Measurements from ENCODE around the gene ITPA.

Gene ITPA

GRCh38 chr20:3209257-3209945 lies at the start of gene ITPA:
ITPA (plus strand) TSS chr20:3209498; CDS start chr20:3209552, 54 bp downstream.
- peak; percentile 71 for DNase-seq

- DNase-seq, result no peak
Observed at GRCh38 chr20:3160418-3160817, 48.9 kb upstream of the ITPA start.

DNA sequence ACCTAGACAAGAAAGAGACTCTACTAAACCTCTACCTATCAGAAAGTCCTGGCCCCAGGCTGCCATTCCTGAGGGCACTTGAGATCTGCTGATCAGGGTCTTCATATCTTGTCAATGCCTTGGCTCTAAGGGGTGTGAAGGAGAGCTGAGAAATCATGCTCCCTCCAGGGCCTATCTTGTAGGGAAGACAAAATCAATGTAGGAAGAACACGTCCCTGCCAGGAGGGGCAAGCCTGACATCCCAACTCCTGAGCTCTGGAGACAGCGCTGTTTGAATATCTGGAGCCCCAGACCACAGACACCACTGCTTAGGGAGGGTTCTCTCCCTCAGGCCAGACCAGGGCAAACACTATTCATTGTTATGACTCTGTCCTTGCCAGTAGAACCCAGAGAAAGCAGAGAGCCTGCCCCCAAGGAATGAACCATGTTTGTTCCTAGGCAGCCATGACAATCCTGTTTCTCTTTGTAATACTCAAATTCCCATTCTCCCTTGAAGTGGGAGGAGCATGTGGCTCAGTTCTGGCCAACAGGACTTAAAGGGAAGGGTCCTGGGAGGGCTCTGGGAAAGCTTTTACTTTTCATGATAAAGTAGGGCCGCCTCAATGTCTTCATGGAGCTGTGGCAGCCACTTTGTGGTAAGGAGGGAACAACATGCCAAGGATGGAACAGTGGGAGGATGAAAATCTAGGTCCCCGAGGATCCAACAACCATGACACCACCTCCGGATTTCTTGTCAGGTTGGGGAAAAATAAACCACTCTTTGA lies 47.8 kb upstream of the ITPA start:
- DNase-seq, result no peak

GRCh38 chr20:3162080-3162611 lies 47.2 kb upstream of the ITPA start:
- DNase-seq, result no peak

GRCh38 chr20:3163099-3164042 lies 45.9 kb upstream of the ITPA start:
- DNase-seq, result no peak

GRCh38 chr20:3164043-3164762 lies 45.1 kb upstream of the ITPA start:
- DNase-seq, result no peak

DNA sequence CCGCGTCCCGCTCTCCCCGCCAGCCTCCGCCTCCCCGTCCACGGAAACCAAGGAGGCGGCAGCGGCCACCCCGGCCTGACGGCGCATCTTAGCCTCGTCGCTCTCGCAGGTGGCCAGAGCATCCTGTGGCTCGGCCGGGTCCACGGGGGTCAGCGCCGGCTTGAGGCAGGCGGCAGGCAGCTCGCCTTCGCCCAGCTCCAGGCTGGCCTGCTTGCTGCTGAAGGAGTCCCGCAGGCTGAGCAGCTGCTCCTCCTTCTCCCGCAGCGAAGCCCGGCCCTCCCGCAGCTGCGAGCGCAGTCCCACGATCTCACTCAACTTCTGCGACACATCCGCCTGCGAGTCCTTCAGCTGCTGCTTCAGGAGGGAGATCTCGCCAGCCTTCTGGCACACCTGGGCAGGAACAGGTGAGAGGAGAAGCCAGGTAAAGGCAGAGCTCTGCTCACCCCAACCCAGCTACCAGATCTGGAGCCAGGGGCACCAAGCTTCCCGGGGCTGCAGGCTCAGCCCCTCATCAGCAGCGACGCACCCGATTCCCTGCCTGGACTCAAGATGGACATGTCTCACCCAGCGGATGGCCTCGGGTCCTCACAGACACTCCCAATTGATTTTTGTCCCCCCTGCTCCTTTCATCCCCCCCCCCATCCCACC lies 44.4 kb upstream of the ITPA start:
- DNase-seq, result no peak

DNA sequence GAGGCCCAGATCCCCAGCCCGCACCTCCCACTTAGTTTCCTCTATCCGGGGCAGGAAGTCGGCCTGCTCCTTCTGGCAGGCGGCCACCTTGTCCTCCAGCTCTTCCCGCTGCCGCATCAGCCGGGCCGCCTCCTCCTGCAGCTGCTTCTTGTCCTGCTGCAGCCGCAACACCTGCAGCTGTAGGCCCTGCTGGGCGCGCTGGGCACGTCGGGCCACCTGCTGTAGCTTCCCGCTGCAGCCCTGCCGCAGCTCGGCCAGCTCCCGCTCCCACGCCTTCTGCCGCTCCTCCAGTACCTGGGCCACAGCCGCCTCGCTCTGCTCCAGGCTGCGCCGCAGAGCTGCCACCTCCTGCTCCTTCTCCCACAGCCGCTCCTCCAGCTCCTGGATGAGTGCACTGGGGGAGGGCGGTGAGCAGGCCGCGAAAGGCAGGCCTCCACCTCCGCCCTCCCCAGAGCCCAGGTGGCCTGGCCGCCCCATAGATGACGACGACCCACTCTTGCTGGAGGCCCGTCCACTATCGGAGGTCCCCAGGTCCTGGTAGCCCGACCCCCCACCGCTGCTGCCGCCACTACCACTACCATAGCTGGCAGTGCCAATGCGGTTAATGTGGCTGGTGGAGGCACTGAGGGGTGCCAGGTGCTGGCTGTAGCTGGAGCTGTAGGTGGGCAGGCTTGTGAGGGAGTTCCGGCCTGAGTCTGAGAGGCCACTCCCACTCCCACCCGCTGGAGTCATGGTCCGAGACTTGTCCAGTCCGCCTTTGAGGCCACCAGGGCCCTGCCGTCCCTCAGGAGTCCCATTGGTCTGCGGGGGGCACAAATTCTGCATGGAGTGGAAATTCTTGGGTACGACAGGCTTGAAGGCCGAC lies 43.6 kb upstream of the ITPA start:
- no peak for DNase-seq

GRCh38 chr20:3166338-3166912 lies 42.9 kb upstream of the ITPA start:
- no peak for DNase-seq

DNA sequence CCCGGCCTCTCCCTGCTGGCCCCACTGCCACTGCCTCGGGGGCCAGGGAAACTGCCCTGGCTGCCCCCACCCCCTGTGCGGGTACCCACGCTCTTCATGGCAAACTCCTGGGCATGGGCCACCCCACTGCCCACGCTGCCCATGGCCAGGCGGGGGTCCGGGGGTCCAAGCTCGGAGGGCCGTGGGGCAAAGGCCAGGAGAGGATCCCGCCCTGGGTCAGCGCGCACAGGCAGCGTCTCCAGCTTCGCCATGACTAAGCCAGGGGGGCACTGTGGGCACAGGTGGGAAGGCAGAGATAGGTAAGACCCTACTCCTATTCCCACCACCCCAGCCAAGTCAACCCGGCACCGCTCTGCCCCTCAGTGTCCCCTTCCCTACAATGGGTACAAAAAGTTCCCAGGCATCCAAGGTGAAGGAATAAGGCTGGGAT lies 42.4 kb upstream of the ITPA start:
- DNase-seq, result no peak

- no peak for DNase-seq
Observed at GRCh38 chr20:3167738-3168078, 41.6 kb upstream of the ITPA start.

DNA sequence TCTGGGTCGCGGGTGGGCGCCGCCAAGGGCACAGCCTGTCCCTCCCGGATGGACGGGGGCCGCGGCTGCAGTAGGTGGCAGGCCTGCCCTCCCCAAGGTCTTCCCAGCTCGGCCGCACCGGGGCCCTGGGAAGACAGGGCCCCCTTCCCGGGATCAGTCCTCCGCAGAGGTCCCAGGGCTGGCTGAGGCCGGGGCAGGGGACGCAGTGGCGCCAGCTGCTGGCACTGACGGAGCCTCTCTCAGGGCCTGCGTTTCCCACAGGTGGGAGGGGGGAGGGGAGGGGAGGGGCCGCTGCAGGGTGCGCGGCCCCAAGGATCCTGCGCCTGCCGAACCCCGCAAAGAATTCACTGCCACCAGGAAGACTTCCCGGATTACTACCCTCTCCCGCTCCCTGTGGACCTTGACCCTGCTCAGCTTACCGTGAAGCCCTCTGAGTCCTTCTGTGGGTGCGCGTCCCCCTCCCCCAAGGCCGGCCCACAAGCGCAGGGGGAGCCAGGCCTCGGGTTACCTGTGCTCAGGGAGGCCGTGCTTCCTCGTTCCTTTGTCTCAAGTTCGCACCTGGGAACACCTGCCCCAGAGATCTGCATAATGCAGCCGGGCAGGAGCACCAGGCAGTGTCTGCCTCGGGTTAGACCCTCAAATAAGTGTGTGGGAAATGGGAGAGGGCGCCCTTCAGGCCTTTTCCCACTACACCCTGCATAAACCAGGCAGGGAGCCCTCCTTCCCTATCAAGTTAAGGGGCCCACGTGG lies 41.0 kb upstream of the ITPA start:
- DNase-seq, result no peak

DNA sequence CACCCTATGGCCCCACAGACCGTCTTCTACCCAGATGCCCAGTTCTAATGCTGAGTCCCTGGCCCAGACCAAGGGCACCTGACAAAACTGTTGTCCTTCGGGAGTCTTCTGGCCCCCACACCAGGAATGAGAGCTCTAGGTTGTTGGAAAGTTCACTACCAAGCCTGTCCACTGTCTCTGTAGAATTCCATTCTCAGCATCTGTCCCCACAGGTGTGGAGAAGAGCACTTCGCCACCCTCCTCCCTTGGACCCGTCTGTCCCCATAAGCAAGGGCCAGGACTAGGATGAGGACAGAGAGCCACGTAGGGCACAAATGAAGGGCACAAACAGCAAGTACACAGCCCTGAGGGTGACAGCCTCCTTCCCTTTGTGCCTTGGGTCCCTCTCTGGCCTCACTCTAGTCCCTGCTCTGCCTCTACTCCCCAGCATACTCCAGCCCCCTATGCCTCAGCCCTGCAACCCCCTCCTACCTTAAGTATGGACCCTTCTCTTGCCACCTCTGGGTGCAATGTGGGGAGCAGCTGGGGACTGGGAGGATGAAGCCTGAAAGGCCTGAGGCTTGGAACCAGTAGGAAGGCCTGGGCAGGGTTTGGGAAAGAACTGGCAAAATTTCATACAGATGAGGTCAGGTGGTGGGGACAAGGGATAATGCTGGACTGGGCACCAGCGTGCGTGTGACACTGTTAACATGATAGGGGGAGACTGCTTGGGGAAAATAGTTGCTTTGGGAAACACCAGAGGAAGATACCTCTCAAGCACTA lies 40.3 kb upstream of the ITPA start:
- no peak for DNase-seq

- DNase-seq, result no peak
Observed at GRCh38 chr20:3171391-3172125, 37.7 kb upstream of the ITPA start.

DNA sequence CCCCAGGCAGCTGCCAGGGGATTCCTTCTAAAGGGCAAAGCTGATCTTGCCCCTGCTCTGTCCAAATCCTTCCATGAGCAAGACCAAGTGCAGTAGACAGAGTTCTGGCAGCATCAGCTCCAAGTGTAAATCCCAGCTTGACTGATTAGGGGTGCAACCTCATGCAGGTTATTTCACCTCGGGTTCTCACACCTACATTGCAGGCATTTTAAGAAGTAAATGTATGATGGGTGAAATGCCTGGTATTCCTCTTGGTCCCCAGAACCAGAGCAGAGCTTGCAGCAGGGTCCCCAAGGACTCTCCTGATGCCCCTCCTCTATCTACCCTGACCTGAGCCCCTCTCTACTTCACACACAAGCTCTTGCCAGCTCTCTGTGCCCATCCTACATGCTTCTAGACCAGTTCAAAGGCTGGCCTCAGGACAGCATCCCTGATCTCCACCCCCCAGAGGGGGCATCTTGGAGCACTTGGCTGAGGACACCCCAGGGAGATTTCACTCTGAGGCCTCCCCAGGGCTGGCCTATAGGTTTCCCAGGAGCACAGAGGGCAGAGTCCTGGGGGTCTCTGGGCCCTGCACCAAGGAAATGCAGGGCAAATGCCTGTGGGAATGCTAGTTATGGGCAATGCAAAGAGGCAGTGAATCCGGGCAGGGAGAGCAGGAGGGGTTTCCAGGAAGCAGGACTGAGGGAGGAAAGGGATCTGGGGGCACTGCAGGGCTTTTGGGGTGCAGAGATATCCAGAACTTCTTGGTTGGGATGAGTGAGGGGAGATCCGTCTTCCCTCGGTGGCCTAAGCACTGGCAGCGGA lies 37.0 kb upstream of the ITPA start:
- DNase-seq, result no peak

DNA sequence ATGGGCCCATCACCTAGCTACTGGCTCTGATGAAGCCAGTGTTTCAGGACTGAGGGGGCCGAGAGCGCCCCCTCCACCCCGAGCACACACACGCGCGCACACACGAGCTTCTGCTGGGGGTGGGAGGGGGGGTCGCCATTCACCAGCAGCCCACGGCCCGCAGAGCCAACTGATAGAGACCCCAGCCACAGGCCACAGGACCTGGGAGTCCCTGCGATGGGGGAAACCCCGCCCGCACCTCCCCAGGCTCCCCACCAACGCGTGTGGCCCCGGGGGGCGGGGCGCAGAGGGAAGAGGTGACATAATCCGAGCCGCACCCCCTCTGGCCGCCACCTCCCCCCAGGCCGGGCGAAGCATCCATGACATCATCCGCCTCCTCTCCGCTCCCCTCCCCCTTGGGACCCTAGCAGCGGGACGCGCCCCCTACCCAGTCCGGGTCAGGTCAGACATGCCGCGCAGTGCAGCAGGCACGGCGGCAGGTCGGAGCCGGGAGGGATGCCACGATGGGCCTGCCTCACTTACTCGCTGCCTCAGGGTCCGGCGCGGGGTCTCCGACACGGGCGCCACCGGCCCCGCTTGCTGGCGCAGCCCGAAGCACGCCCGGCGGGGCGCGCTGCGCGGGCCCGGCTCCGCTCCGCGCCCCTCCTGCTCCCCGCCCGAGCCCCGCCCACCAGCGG lies 36.2 kb upstream of the ITPA start, which contains the start of gene LZTS3:
Gene LZTS3 (minus strand): TSS at position 617 of the 677 bp plus-strand sequence. CDS start 6,386 bp downstream, outside the sequence.
- DNase-seq, result peak; percentile 92

Data from CD4-positive, alpha-beta T cell treated with Interleukin-17A for 1 hour (primary cell).